Endothelial cell of umbilical vein (primary cell): ENCODE measurements around the gene SRRD.

Source experiments
- CTCF ChIP-seq, 2 donors: IDR thresholded peaks; 1 replicate in 1 of 2; 2 replicates in 1 of 2; pipeline ENCODE4 v1.5.1; 2011; ENCODE audit warnings: low read length in 2 of 2, mild to moderate bottlenecking in 2 of 2, moderate library complexity in 2 of 2, control low read depth in 1 of 2, inconsistent platforms in 1 of 2, low read depth in 1 of 2; ENCODE audit not compliant: insufficient read depth in 1 of 2; ENCODE audit errors: extremely low read depth in 1 of 2
- EZH2 ChIP-seq: IDR thresholded peaks from 2 replicates; pipeline ENCODE4 v1.6.1; 2012; ENCODE audit warnings: borderline replicate concordance, low read depth, mild to moderate bottlenecking, moderate library complexity, low read length, inconsistent platforms; ENCODE audit not compliant: severe bottlenecking
- JUN ChIP-seq: IDR thresholded peaks from 2 replicates; pipeline ENCODE4 v1.6.1; 2011; ENCODE audit warnings: borderline replicate concordance, low read depth; ENCODE audit not compliant: insufficient read length, insufficient read depth
- MYC ChIP-seq: IDR thresholded peaks from one replicate; pipeline ENCODE4 v1.6.1; 2011; ENCODE audit warnings: mild to moderate bottlenecking, low read depth, low read length
- POLR2A ChIP-seq: IDR thresholded peaks from 2 replicates; pipeline ENCODE4 v1.6.1; 2012; ENCODE audit warnings: low read depth, mild to moderate bottlenecking, control low read depth, low read length
- POLR2AphosphoS5 ChIP-seq: IDR thresholded peaks from 2 replicates; pipeline ENCODE4 v1.6.1; 2012; ENCODE audit warnings: low read depth, mild to moderate bottlenecking, control low read depth, low read length, moderate library complexity; ENCODE audit not compliant: insufficient read depth
- TF ChIP-seq, protein P1 (sequence below): IDR thresholded peaks from 2 replicates; pipeline ENCODE4 v1.6.1; 2011; ENCODE audit not compliant: insufficient read depth, insufficient read length

GRCh38 chr22:26452236-26453016, 31.3 kb upstream of the SRRD start:
- TF ChIP-seq CTCF (IDR thresholded peaks at IDR 0.05; ENCODE audit: extremely low read depth in 1 of 2, insufficient read depth in 1 of 2, low read depth in 1 of 2, low read length in 2 of 2), result no peak
- TF ChIP-seq EZH2, result no peak
- TF ChIP-seq POLR2AphosphoS5, result no peak
- TF ChIP-seq, protein P1, sequence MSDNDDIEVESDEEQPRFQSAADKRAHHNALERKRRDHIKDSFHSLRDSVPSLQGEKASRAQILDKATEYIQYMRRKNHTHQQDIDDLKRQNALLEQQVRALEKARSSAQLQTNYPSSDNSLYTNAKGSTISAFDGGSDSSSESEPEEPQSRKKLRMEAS, result no peak
- no peak for TF ChIP-seq MYC
- no peak for TF ChIP-seq POLR2A
- TF ChIP-seq JUN, result no peak
